ENCODE results near the gene TYW3.

- TF ChIP-seq EZH2phosphoT487 (IDR thresholded peaks at IDR 0.05; ENCODE audit: borderline replicate concordance, low read depth, low read length) (no peak), CTCF (conservative IDR thresholded peaks at IDR 0.05; ENCODE audit: low read length) (no peak)
Observed at GRCh38 chr1:74791491-74791890, 58.5 kb downstream of the TYW3 start.

Measured in OCI-LY7 (cell line).